Measurements from ENCODE around the gene OR51B5. TPM values are rescaled to one million over a fixed set of nuclear protein-coding genes. Genes with fewer than 3 reads are reported as not detected.
"Not testable (repeated sequence)": the region's sequence is repeated elsewhere in the genome, so short reads cannot be mapped to it uniquely, and the experiment has no call there.

OR51B5 gene
- total RNA-seq, 1 donor from 2014 or later = 0.82 TPM

DNA sequence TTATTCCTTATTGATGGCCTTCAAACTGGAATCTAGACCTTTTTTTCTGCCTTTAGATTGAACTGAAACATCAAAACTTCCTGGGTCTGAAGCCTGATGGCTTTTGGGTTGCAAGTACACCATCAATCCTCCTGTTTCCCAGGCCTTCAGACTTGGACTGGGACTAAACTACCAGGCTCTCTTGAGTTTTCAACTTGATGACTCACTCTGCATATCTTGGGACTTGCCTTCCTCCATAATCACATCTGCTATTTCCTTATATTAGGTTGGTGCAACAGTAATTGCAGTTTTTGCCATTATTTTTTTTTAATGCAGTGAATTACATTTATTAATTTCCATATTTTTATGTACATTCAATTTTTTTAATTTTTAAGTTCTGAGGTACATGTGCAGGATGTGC lies 7.0 kb downstream of the OR51B5 start:
- Mint-ChIP-seq H3K27ac (ENCODE audit: unreplicated experiment) (no peak overlapping the region), H3K9me3 (ENCODE audit: unreplicated experiment) (no peaks in the 10 kb centered on the region)
- no peak for DNase-seq (ENCODE audit: low spot score)

GRCh38 chr11:5335170-5335569 lies 8.2 kb downstream of the OR51B5 start:
- no peak for DNase-seq (ENCODE audit: low spot score)
- H3K9me3 Mint-ChIP-seq (ENCODE audit: unreplicated experiment) = no peaks in the 10 kb centered on the region
- H3K4me3 Mint-ChIP-seq (ENCODE audit: unreplicated experiment) = no peak overlapping the region
- H3K27ac Mint-ChIP-seq (ENCODE audit: unreplicated experiment) = no peak overlapping the region
- H3K36me3 Mint-ChIP-seq (ENCODE audit: low read depth, unreplicated experiment) = no peaks in the 10 kb centered on the region
- H3K27me3 Mint-ChIP-seq (ENCODE audit: unreplicated experiment) = peaks cover 6% of the 10 kb centered on the region
- H3K4me1 Mint-ChIP-seq (ENCODE audit: unreplicated experiment) = no peaks in the 10 kb centered on the region
- TF ChIP-seq, protein P1, sequence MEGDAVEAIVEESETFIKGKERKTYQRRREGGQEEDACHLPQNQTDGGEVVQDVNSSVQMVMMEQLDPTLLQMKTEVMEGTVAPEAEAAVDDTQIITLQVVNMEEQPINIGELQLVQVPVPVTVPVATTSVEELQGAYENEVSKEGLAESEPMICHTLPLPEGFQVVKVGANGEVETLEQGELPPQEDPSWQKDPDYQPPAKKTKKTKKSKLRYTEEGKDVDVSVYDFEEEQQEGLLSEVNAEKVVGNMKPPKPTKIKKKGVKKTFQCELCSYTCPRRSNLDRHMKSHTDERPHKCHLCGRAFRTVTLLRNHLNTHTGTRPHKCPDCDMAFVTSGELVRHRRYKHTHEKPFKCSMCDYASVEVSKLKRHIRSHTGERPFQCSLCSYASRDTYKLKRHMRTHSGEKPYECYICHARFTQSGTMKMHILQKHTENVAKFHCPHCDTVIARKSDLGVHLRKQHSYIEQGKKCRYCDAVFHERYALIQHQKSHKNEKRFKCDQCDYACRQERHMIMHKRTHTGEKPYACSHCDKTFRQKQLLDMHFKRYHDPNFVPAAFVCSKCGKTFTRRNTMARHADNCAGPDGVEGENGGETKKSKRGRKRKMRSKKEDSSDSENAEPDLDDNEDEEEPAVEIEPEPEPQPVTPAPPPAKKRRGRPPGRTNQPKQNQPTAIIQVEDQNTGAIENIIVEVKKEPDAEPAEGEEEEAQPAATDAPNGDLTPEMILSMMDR (IDR thresholded peaks at IDR 0.05; ENCODE audit: unreplicated experiment) = no peak

More for the DNA sequence above, 7.0 kb downstream of the OR51B5 start:
- TF ChIP-seq, protein P1 (IDR thresholded peaks at IDR 0.05; ENCODE audit: unreplicated experiment) = no peak
- no peaks in the 10 kb centered on the region for H3K4me1 Mint-ChIP-seq (ENCODE audit: unreplicated experiment)
- no peaks in the 10 kb centered on the region for H3K36me3 Mint-ChIP-seq (ENCODE audit: low read depth, unreplicated experiment)
- peaks cover 6% of the 10 kb centered on the region for H3K27me3 Mint-ChIP-seq (ENCODE audit: unreplicated experiment)
- no peak overlapping the region for H3K4me3 Mint-ChIP-seq (ENCODE audit: unreplicated experiment)

- no peak for DNase-seq (ENCODE audit: low spot score)
- H3K4me3 Mint-ChIP-seq (ENCODE audit: unreplicated experiment) = no peak within 1 kb of the TSS
- TF ChIP-seq, protein P1 (IDR thresholded peaks at IDR 0.05; ENCODE audit: unreplicated experiment) = no peak
- no peaks in the 10 kb centered on the region for H3K4me1 Mint-ChIP-seq (ENCODE audit: unreplicated experiment)
- H3K27ac Mint-ChIP-seq (ENCODE audit: unreplicated experiment) = no peak within 1 kb of the TSS
- H3K27me3 Mint-ChIP-seq (ENCODE audit: unreplicated experiment) = no peaks in the 10 kb centered on the region
- no peaks in the 10 kb centered on the region for H3K36me3 Mint-ChIP-seq (ENCODE audit: low read depth, unreplicated experiment)
- H3K9me3 Mint-ChIP-seq (ENCODE audit: unreplicated experiment) = no peaks in the 10 kb centered on the region
Measured at GRCh38 chr11:5324197-5324596, 19.1 kb downstream of the OR51B5 start, which contains the start of gene OR51B2. Gene OR51B2, minus strand, starts transcription at chr11:5324297. Its CDS starts 0 bp downstream, at chr11:5324297.

DNA sequence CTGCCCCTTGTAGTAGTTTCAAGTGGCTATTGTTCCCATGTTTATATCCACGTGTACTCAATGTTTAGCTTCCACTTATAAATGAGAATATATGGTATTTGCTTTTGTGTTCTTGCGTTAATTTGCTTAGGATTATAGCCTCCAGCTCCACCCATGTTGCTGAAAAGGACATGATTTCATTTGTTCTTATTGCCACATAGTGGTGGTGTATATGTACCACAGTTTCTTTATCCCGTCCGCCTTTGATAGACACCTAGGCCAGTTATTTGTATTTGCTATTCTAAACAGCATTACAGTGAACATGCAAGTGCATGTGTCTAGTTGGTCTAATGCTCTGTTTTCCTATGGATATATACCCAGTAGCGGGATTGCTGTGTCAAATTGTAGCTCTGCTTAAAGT lies 26.0 kb downstream of the OR51B5 start:
- no peaks in the 10 kb centered on the region for H3K9me3 Mint-ChIP-seq (ENCODE audit: unreplicated experiment)
- H3K27me3 Mint-ChIP-seq (ENCODE audit: unreplicated experiment) = no peaks in the 10 kb centered on the region
- H3K4me1 Mint-ChIP-seq (ENCODE audit: unreplicated experiment) = no peaks in the 10 kb centered on the region
- DNase-seq (ENCODE audit: low spot score) = no peak
- no peak overlapping the region for H3K27ac Mint-ChIP-seq (ENCODE audit: unreplicated experiment)
- H3K36me3 Mint-ChIP-seq (ENCODE audit: low read depth, unreplicated experiment) = no peaks in the 10 kb centered on the region
- TF ChIP-seq, protein P1 (IDR thresholded peaks at IDR 0.05; ENCODE audit: unreplicated experiment) = no peak
- H3K4me3 Mint-ChIP-seq (ENCODE audit: unreplicated experiment) = no peak overlapping the region

- not testable (repeated sequence) for H3K4me3 Mint-ChIP-seq (ENCODE audit: unreplicated experiment); DNase-seq (ENCODE audit: low spot score); H3K9me3 Mint-ChIP-seq (ENCODE audit: unreplicated experiment); H3K4me1 Mint-ChIP-seq (ENCODE audit: unreplicated experiment); H3K27me3 Mint-ChIP-seq (ENCODE audit: unreplicated experiment); H3K36me3 Mint-ChIP-seq (ENCODE audit: low read depth, unreplicated experiment); H3K27ac Mint-ChIP-seq (ENCODE audit: unreplicated experiment)
Measured at GRCh38 chr11:5313326-5314023, 29.8 kb downstream of the OR51B5 start.
